ENCODE results near the gene CFAP299.

GRCh38 chr4:80313627-80314026 is 21.9 kb upstream of the CFAP299 start:
- TF ChIP-seq CTCF (conservative IDR thresholded peaks at IDR 0.05; ENCODE audit: low read depth, low read length): no peak
- no peak for TF ChIP-seq EZH2 (IDR thresholded peaks at IDR 0.05; ENCODE audit: borderline replicate concordance, low read depth, low read length, poor library complexity, severe bottlenecking)
